Measurements from ENCODE around the gene TMEM232.

The TMEM232 gene

DNA sequence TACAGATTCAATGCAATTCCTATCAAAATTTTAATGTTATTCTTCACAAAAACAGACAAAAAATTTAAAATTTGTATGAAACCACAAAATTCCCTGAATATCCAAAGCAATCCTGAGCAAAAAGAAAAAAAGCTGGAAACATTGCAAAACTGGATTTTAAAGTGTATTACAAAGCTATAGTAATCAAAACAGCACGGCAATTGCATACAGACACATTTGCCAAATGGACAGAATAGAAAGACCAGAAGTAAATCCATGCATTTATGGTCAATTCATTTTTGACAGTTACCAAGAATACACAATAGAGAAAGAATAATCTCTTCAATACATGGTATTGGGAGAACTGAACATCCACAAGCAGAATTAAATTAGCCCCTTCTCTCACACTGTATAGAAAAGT lies 110.5 kb downstream of the TMEM232 start:
- no peaks in the 10 kb centered on the region for H3K27me3 ChIP-seq
- H3K36me3 ChIP-seq: peaks cover 0 to 5% (median 0%) of the 10 kb centered on the region in 3 donors
- no peaks in the 10 kb centered on the region for H3K4me1 ChIP-seq
- TF ChIP-seq, protein P1, sequence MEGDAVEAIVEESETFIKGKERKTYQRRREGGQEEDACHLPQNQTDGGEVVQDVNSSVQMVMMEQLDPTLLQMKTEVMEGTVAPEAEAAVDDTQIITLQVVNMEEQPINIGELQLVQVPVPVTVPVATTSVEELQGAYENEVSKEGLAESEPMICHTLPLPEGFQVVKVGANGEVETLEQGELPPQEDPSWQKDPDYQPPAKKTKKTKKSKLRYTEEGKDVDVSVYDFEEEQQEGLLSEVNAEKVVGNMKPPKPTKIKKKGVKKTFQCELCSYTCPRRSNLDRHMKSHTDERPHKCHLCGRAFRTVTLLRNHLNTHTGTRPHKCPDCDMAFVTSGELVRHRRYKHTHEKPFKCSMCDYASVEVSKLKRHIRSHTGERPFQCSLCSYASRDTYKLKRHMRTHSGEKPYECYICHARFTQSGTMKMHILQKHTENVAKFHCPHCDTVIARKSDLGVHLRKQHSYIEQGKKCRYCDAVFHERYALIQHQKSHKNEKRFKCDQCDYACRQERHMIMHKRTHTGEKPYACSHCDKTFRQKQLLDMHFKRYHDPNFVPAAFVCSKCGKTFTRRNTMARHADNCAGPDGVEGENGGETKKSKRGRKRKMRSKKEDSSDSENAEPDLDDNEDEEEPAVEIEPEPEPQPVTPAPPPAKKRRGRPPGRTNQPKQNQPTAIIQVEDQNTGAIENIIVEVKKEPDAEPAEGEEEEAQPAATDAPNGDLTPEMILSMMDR (IDR thresholded peaks at IDR 0.05): no peak
- no peak overlapping the region for H3K27ac ChIP-seq
- intact Hi-C loops (cut with DNase I; ENCODE audit: low total_unique reads): no loop called here
- no peak overlapping the region for H3K4me3 ChIP-seq
- no peak for DNase-seq
- H3K9me3 ChIP-seq: peaks cover 0 to 12% (median 0%) of the 10 kb centered on the region in 3 donors

DNA sequence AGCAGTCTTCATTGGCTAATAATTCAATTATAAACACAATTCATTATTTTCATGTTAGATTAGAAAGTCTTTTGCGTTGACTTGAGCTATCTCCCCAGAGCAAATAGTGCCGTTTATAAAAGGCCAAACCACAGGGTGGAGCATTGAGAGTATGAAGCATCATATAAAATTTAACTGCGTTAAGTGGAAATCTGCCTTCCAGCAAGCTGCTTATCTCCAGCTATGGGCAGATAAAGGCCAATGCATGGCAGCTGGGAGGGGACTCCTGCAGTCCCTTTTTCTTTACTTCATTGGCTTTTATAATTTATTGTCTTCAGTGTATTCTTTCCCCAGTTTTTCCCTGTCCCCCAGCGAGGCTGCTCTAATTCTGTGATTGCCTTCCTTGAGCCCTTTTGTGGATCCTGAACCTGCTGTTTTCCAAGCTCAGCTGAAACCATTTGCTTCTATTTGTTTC lies 113.7 kb downstream of the TMEM232 start:
- TF ChIP-seq, protein P1 (IDR thresholded peaks at IDR 0.05): no peak
- Histone ChIP-seq H3K4me1 (no peaks in the 10 kb centered on the region), H3K36me3 (peaks cover 0 to 5% (median 0%) of the 10 kb centered on the region in 3 donors), H3K27me3 (no peaks in the 10 kb centered on the region), H3K9me3 (peaks cover 0 to 12% (median 0%) of the 10 kb centered on the region in 3 donors), H3K27ac (no peak overlapping the region), H3K4me3 (no peak overlapping the region)
- intact Hi-C loops (cut with DNase I; ENCODE audit: low total_unique reads): no loop called here
- DNase-seq: no peak

DNA sequence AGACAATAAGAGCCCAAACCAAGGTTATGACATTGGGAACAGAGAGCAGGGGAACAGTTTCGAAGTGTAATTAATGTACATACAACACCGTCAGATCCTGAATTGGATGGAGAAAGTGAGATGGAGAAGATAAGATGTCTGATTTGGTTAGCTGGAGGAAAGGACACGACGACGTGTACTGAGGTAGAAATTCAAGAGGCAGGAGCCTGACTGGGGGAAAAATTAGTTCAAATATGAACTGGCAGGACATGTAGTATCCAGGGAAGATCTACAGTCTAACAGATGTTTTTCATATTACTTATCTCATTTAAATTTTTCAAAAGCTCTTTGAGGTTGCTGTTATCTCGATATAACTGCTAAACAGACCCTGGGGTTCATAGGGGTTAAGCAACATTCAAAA lies 114.7 kb downstream of the TMEM232 start:
- no peak overlapping the region for H3K27ac ChIP-seq
- no peaks in the 10 kb centered on the region for H3K4me1 ChIP-seq
- no peaks in the 10 kb centered on the region for H3K27me3 ChIP-seq
- H3K36me3 ChIP-seq: peaks cover 0 to 5% (median 0%) of the 10 kb centered on the region in 3 donors
- intact Hi-C loops (cut with DNase I; ENCODE audit: low total_unique reads): no loop called here
- TF ChIP-seq, protein P1 (IDR thresholded peaks at IDR 0.05): no peak
- no peak overlapping the region for H3K4me3 ChIP-seq
- H3K9me3 ChIP-seq: peaks cover 0 to 12% (median 0%) of the 10 kb centered on the region in 3 donors
- no peak for DNase-seq

DNA sequence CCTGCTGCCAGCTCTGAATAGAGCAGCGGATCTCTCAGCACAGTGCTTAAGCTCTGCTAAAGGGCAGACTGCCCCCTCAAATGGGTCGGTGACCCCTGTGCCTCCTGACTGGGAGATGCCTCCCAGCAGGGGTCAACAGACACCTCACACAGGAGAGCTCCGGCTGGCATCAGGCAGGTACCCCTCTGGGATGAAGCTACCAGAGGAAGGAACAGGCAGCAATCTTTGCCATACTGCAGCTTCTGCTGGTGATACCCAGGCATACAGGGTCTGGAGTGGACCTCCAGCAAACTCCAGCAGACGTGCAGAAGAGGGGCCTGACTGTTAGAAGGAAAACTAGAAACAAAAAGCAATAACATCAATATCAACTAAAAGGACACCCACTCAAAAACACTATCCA lies 131.6 kb downstream of the TMEM232 start:
- Histone ChIP-seq H3K27me3 (no peaks in the 10 kb centered on the region), H3K9me3 (no peaks in the 10 kb centered on the region), H3K4me3 (no peak overlapping the region), H3K4me1 (no peaks in the 10 kb centered on the region), H3K36me3 (no peaks in the 10 kb centered on the region), H3K27ac (no peak overlapping the region)
- TF ChIP-seq, protein P1 (IDR thresholded peaks at IDR 0.05): no peak
- intact Hi-C loops (cut with DNase I; ENCODE audit: low total_unique reads): no loop called here
- no peak for DNase-seq

DNA sequence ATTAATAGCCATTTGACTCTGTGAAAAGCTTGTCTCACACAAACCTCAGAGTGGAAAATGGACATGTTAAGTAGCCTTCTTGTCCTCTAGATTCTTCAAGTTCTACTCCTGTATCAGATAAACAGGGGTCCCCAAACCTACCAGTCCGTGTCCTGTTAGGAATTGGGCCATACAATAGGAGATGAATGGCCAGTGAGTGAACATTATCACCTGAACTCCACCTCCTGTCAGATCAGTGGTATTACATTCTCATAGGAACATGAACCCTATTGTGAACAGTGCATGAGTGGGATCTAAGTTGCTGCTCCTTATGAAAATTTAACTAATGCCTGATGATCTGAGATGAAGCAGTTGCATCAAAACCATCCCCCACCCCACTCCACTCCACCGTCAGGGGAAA lies 136.3 kb downstream of the TMEM232 start:
- intact Hi-C loops (cut with DNase I; ENCODE audit: low total_unique reads): no loop called here

More for the DNA sequence above, 136.3 kb downstream of the TMEM232 start:
- no peak overlapping the region for H3K4me3 ChIP-seq
- H3K27me3 ChIP-seq: no peaks in the 10 kb centered on the region
- no peaks in the 10 kb centered on the region for H3K36me3 ChIP-seq
- H3K27ac ChIP-seq: no peak overlapping the region
- TF ChIP-seq, protein P1 (IDR thresholded peaks at IDR 0.05): peak; percentile 33 to 39
- no peaks in the 10 kb centered on the region for H3K4me1 ChIP-seq
- no peak for DNase-seq
- no peaks in the 10 kb centered on the region for H3K9me3 ChIP-seq
